Lower leg skin (tissue), 3 donors: ENCODE data around the gene MLC1.

Experiments used
- POLR2A ChIP-seq, 2 donors: fragments of 450-650 bp; IDR thresholded peaks; one replicate each; pipeline ENCODE4 v1.6.1; 2016 to 2017; ENCODE audit warnings: antibody characterized with exemption in 2 of 2, mild to moderate bottlenecking in 1 of 2, moderate library complexity in 1 of 2
- TF ChIP-seq, protein P1 (sequence below), 3 donors: fragments of 450-650 bp; IDR thresholded peaks; one replicate each; pipeline ENCODE4 v1.5.1; 2016; ENCODE audit warnings: antibody characterized with exemption in 3 of 3, mild to moderate bottlenecking in 3 of 3, moderate library complexity in 2 of 3

GRCh38 chr22:50061141-50061823 lies 23.9 kb downstream of the MLC1 start:
- TF ChIP-seq, protein P1, sequence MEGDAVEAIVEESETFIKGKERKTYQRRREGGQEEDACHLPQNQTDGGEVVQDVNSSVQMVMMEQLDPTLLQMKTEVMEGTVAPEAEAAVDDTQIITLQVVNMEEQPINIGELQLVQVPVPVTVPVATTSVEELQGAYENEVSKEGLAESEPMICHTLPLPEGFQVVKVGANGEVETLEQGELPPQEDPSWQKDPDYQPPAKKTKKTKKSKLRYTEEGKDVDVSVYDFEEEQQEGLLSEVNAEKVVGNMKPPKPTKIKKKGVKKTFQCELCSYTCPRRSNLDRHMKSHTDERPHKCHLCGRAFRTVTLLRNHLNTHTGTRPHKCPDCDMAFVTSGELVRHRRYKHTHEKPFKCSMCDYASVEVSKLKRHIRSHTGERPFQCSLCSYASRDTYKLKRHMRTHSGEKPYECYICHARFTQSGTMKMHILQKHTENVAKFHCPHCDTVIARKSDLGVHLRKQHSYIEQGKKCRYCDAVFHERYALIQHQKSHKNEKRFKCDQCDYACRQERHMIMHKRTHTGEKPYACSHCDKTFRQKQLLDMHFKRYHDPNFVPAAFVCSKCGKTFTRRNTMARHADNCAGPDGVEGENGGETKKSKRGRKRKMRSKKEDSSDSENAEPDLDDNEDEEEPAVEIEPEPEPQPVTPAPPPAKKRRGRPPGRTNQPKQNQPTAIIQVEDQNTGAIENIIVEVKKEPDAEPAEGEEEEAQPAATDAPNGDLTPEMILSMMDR (IDR thresholded peaks at IDR 0.05) = no peak
- TF ChIP-seq POLR2A (IDR thresholded peaks at IDR 0.05) = no peak
